IMR-90 (cell line): ENCODE measurements around the gene NXF3.

Source experiments
- POLR2A ChIP-seq: IDR thresholded peaks from 2 replicates; pipeline ENCODE4 v1.6.1; 2012; ENCODE audit warnings: mild to moderate bottlenecking, low read depth, low read length
- RFX5 ChIP-seq: IDR thresholded peaks from 2 replicates; pipeline ENCODE4 v1.8.0; 2012; ENCODE audit warnings: low read depth, mild to moderate bottlenecking, low read length, moderate library complexity
- TF ChIP-seq, protein P1 (sequence below): fragments of 150-350 bp; IDR thresholded peaks from 2 replicates; pipeline ENCODE4 v1.6.1; 2017; ENCODE audit warnings: mild to moderate bottlenecking, antibody characterized with exemption, low read length, low read depth
- TF ChIP-seq, protein P2 (sequence below): conservative IDR thresholded peaks from 2 replicates; pipeline ENCODE4 v1.5.1; 2012; ENCODE audit warnings: mild to moderate bottlenecking, low read depth, low read length, improper control_type of control experiment

DNA sequence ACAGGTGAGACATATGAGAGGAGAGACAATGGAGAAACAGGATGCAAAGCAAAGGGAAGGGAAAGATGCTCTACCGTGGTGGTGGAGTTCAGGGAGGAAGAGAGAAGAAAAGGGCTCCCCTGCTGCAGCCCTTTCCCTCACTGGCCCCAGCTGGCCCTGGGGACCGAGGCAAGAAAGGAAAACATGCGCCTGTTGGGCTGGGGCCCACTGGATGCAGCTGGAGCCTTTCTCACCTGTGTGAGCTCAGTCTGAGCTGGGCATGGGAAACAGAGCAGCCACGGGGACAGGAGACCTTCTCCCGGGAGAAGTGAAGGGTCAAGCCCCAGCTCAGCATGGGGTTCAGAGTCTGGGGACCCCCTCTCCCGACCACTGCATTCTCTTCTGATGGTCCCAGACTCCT, 11.9 kb downstream of the NXF3 start:
- TF ChIP-seq POLR2A = no peak
- no peak for TF ChIP-seq RFX5
- TF ChIP-seq, protein P1, sequence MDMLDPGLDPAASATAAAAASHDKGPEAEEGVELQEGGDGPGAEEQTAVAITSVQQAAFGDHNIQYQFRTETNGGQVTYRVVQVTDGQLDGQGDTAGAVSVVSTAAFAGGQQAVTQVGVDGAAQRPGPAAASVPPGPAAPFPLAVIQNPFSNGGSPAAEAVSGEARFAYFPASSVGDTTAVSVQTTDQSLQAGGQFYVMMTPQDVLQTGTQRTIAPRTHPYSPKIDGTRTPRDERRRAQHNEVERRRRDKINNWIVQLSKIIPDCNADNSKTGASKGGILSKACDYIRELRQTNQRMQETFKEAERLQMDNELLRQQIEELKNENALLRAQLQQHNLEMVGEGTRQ = no peak
- TF ChIP-seq, protein P2, sequence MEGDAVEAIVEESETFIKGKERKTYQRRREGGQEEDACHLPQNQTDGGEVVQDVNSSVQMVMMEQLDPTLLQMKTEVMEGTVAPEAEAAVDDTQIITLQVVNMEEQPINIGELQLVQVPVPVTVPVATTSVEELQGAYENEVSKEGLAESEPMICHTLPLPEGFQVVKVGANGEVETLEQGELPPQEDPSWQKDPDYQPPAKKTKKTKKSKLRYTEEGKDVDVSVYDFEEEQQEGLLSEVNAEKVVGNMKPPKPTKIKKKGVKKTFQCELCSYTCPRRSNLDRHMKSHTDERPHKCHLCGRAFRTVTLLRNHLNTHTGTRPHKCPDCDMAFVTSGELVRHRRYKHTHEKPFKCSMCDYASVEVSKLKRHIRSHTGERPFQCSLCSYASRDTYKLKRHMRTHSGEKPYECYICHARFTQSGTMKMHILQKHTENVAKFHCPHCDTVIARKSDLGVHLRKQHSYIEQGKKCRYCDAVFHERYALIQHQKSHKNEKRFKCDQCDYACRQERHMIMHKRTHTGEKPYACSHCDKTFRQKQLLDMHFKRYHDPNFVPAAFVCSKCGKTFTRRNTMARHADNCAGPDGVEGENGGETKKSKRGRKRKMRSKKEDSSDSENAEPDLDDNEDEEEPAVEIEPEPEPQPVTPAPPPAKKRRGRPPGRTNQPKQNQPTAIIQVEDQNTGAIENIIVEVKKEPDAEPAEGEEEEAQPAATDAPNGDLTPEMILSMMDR = no peak
